Left lobe of liver (tissue), 2 donors: ENCODE results near the gene EPOP. TPM values are rescaled to one million over a fixed set of nuclear protein-coding genes. Genes with fewer than 3 reads are reported as not detected.
"Not testable (repeated sequence)": the region's sequence is repeated elsewhere in the genome, so short reads cannot be mapped to it uniquely, and the experiment has no call there.

Experiments used
- ATAC-seq: fragments of 200-7000 bp; cut with Tn5 transposase; one replicate; pipeline ENCODE4 v1.9.1; 2020; ENCODE audit warnings: mild to moderate bottlenecking, moderate library complexity
- DNase-seq: peaks from one replicate; pipeline ENCODE4 v3.0.0-alpha.2; 2020; ENCODE audit warnings: low spot score
- total RNA-seq: library from RNA; stranded (reverse); gene quantifications from one replicate; pipeline ENCODE4 v1.2.1, GENCODE V29; 2021
- donor health status: DM: no; HTN: no; CAD: no; lungs with moderate emphysema.
- donor health status: DM: no; HTN: yes; CAD: no.

The EPOP gene
- total RNA-seq, 1 donor from 2014 or later, result 2.7 TPM

- DNase-seq (no peak), ATAC-seq (no peak)
Observed at GRCh38 chr17:38654411-38655398, 20.1 kb downstream of the EPOP start.

- ATAC-seq (no peak), DNase-seq (no peak)
Observed at GRCh38 chr17:38653679-38654078, 21.1 kb downstream of the EPOP start.

GRCh38 chr17:38653230-38653629 is 21.5 kb downstream of the EPOP start:
- no peak for ATAC-seq
- no peak for DNase-seq

- not testable (repeated sequence) for ATAC-seq
- peak; percentile 12 for DNase-seq
Observed at GRCh38 chr17:38650653-38651173, 24.0 kb downstream of the EPOP start.

- ATAC-seq, result no peak
Observed at GRCh38 chr17:38637951-38638350, 36.8 kb downstream of the EPOP start.

GRCh38 chr17:38636054-38636453 is 38.7 kb downstream of the EPOP start:
- ATAC-seq, result no peak

More at GRCh38 chr17:38637951-38638350, 36.8 kb downstream of the EPOP start:
- no peak for DNase-seq

GRCh38 chr17:38632334-38632733 is 42.4 kb downstream of the EPOP start:
- DNase-seq, result no peak
- no peak for ATAC-seq

More at GRCh38 chr17:38636054-38636453, 38.7 kb downstream of the EPOP start:
- no peak for DNase-seq

- ATAC-seq (no peak), DNase-seq (peak; percentile 19)
Observed at GRCh38 chr17:38628441-38628840, 46.3 kb downstream of the EPOP start.

- DNase-seq (no peak), ATAC-seq (peak; percentile 11)
Observed at GRCh38 chr17:38627957-38628356, 46.8 kb downstream of the EPOP start.

GRCh38 chr17:38626606-38627226 is 48.0 kb downstream of the EPOP start:
- not testable (repeated sequence) for DNase-seq, ATAC-seq

- no peak for ATAC-seq
- no peak for DNase-seq
Observed at GRCh38 chr17:38625482-38625881, 49.3 kb downstream of the EPOP start.

- DNase-seq, result peak; percentile 6
- not testable (repeated sequence) for ATAC-seq
Observed at GRCh38 chr17:38624782-38625355, 49.9 kb downstream of the EPOP start.

Other genes starting within 250 kb of the EPOP start
- gene ARHGAP23, start 246.5 kb downstream of the EPOP start, total RNA-seq, result 3.3 TPM
- gene SRCIN1, start 69.0 kb downstream of the EPOP start, total RNA-seq, result 19.3 TPM
- gene MLLT6, start 30.3 kb upstream of the EPOP start, total RNA-seq, result 29.5 TPM
- 81.9 TPM for gene CISD3, start 55.4 kb upstream of the EPOP start, total RNA-seq
- gene PCGF2, start 73.4 kb upstream of the EPOP start, total RNA-seq, result 4.4 TPM
- gene PSMB3, start 77.8 kb upstream of the EPOP start, total RNA-seq, result 98.2 TPM
- 19.8 TPM for gene PIP4K2B, start 124.6 kb upstream of the EPOP start, total RNA-seq
- gene CWC25, start 150.4 kb upstream of the EPOP start, total RNA-seq, result 11.2 TPM
- gene RPL23, start 178.8 kb upstream of the EPOP start, total RNA-seq, result 371 TPM
- 58.5 TPM for gene LASP1, start 195.1 kb upstream of the EPOP start, total RNA-seq